ENCODE measurements around the gene USP48.

The USP48 gene

DNA sequence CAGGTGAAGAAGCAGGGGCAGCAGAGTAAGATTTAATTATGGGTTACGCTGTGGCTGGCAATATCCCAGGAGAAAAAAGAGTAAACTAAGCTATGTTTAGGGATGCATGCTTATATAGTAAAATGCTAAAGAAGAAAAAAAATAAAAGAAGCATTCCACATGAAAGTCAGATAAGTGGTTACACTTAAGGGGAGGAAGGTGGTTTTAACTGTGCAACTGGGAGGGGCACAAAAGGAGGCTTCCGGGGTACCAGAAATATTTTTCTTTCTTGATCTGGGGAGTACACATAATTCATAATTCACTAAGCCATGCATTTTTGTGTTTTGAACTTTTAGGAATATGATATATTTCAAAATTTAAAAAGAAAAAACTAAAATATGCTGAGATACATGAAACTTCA lies 39.5 kb downstream of the USP48 start:
- DNase-seq = no peak

DNA sequence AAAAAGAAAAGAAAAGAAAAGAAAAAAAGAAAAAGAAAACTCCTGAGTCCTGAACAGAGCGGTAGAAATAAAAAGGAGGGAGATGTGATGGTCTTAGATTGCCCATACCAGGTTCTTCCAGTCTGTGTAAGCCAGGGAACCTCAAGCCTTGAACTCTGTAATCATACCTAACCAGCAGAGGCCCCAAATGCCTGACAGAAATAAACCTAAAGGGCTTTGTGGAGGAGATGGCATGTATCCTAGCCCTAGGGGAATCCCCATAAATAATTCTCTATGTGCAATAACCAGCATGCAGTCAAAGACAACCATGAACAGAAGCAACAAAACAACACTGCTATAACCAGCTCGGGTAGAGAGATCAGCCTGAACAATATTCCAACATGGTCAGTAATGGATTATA lies 40.4 kb downstream of the USP48 start:
- no peak for DNase-seq

DNA sequence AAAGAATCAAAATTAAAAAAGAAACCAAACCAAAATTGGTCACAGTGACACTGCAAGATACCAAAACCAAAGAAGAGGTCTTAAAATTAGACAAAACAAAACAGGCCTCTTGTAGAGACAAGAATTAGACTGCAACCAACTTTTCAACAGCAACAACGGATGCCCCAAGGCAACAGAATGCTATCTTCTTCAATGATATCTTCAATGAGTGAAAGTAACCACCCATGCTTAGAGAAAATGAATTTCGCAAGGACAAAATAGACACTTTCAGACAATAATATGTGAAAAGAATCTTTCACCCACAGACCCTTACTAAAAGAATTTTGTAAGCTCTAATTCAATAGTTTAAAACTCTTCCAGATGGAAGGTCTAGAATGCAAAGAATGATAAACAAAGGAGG lies 41.7 kb downstream of the USP48 start:
- DNase-seq = no peak

DNA sequence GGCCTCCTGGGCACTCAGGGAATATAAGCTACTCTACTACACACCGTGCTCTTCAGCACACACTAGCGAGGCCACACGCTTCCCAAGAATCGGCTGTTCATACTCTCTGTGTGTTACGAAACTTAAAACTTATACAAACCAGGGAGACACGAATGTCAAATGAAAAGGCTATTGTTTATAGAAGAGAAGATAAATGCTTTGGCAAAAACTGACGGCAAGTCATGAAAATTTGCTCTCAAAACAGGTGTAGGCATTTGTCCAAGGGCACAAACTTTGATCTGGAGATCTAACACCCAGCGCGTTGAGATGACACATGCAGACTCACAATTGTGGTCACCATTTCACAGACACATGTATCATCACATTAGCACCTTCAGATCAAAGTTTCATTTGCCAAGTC lies 46.1 kb downstream of the USP48 start:
- no peak for DNase-seq

DNA sequence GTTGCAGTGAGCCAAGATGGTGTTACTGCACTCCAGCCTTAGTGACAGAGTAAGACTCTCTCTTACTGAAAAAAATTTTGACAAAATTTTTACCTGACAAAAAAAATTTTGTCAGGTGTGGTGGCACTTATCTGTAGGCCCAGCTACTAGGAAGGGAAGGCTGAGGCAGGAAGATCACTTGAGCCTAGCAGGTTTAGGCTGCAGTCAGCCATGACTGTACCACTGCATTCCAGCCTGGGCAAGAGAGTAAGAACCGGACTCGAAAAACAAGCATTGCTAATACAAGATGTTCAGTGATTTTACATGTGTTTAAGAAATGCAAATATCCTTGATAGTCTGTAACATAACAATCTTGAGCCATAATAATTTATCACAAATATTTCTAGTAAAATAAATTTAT lies 46.9 kb downstream of the USP48 start:
- no peak for DNase-seq

DNA sequence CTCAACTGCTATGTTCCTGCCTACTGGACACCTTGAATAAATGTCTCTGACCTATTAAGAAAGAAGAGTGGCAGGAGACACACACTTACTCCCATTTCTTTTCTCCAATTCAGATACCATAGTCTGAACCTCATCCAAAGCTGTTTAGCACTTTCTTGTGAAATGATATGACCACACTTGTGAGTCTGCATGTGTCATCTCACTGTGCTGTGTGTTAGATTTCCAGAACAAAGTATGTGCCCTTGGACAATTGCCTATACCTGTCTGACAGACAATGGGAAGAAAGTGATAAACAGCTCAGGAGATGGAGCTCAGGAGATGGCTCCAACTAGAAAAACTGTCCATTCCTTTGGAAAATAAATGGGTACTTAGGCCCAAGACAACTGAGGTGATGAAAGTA lies 48.4 kb downstream of the USP48 start:
- no peak for DNase-seq

DNA sequence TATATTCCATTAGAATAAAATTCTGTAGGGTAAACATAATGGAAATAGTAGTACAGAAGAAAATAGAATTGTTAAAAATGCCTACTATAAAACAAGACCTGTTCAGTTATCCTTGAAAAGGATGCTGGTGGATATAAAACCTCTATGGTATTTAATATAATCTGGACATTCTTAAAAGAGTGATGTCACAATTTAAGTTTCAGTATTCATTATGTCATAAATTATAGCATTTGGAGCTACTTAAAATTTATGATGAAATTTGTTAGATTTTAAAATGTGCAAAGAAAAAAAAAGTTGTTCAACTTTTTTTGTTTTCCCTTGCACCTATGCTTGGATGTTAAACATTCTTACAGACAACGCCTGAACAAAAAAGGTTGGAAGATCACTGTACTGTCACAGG lies 50.3 kb downstream of the USP48 start:
- DNase-seq = no peak

DNA sequence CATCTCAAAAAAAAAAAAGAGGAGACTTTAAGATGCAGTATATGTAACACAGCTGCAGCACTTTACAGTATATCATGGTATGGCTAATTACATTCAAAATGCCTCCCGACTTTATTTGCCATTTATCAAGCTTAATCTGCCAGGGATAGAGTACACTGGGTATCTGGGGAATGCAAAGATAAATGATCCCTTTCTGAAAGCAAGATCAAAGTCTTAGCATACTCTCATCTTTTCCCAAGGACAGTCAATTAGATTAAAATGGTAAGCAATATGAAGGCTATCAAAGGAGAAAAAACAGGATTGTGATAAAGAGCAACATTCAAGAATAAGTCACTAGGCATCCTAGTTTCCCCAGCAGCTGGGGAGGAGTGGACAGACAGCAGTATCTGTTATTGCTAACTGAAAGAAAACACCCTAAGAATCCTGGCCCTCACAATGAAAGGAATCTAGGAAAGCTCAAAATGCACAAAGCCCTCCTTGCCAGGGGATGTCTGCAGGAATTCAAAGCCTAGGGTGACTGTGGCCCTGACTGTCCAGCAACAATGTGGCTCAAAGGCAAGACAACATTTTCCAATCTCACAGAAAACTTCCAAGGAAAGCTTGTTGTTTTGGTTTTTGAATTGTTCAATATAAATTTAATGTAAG lies 57.1 kb downstream of the USP48 start:
- DNase-seq = no peak

DNA sequence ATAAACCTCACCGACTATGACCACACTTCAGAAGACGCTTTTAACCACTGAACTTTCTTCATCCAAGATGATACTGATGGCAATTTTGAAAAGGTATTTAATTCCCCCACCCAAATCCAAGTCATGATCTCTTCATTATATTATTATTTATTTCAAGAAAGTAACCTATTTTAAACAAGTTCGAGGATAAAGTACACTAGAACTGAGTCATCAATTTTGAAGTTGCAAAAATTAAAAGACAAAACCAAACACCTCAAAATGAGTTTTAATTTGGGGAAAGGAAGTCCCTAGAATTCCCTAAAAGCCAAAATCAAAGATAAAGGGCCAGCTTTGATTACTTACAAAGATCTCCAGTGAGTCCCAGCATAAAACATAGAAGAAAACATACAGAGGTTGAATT lies 58.4 kb downstream of the USP48 start:
- DNase-seq = no peak

DNA sequence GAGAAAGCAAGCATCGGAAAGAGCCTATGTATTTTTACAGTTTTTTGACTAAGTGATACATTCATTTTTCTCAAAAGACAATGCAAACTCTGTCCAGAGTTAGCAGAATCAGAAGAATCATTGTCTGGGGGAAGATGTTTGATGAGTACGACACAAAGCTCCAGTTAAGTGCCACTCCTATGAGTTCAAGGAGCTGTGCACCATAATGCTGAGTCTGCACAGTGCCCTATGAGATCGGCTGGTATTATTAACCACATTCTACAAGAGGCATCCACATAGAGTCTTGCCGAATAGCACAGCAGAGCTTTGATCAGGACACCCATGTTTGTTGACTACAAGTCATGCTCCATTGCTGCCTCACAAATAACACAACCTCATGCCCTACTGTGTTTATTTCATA lies 58.9 kb downstream of the USP48 start:
- DNase-seq = no peak

DNA sequence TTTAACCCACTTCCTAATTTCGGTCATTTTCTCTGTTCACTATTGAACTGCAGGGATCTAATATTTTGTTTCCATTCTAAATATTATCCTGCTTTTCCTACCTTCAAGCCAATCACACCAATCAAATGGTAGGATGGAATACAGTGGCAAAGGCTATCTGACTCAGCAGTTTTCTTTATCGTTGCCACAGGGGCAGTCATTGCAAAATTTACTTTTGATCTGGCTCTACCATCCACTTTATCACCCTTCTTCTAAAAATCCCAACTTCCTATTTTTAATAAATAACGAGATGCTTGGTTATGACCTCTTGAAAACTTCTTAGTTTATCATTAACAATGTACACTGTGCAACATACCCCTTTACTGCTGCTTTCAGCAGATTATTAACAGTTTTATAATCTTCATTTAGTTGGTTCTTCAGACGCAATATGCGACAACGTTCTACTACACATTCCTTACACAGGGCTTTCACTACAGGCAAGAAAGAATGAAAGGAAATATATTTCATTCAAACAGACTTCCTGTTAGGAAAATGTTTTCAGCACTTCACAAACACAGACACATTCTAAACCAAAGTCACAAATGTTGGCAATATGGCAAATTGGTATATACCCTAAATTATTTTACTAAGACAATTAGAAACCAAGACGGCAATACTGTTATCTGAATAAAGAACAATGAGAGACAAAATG lies 61.5 kb downstream of the USP48 start:
- no peak for DNase-seq

DNA sequence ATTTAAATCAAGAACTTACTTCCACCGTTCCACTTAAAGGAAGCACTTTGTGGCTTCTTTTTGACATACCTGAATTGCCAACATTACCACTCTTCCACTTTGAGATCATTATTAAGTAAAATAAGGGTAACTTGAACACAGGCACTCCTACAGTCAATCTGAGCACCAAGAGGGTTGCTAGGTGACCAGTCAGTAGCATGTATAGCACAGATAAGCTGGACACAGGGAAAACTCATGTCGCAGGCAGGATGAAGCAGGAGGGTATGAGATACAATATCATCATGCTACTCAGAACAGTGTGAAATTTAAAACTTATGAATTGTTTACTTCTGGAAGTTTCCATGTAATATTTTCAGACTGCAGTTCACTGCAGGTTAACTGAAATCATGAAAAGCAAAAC lies 66.8 kb downstream of the USP48 start:
- no peak for DNase-seq

DNA sequence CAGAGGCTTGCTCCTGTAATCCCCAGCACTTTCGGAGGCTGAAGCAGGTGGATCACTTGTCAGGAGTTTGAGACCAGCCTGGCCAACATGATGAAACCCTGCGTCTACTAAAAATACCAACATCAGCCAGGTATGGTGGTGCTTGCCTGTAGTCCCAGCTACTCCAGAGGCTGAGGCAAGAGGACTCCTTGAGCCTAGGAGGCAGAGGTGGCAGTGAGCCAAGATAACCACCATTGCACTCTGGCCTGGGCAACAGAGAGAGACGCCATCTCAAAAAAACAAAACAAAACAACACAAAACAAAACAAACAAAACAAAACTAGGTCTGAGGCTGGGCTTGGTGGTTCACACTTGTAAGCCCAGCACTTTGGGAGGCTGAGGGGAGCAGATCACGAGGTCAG lies 75.1 kb downstream of the USP48 start:
- no peak for DNase-seq

DNA sequence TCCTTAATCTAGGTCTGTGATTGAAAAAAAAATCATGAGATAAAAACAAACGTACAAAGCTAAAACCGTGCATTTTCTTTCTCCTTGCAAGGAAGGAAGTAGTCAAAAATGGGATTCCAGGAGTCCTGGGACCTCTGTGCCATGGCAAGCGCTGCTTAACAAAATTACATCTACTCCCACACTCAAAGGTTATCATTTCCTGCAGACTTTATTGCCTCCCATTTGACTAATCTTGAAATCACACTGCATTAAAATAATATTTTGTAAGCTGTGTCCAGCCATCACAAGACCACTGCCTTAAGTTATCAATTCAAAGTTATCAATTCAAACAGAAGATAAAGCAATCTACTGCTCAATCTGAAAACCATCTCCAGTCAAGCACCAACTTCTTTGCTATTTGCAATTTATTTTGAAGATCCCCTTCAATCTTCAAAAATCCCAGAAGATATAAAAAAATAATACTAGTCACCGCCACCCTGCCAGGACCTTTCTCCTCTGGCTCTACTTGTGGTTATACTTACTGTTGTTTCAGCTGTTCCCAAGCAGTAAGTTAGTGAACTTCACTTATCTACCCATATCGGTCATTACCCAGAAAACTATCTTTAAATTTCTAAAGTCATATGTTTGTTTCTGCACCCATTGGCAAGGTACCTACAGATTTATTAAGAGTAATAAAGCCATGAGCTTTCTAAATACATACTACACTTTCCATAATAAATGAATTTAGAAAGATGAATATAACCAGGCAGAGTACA lies 75.7 kb downstream of the USP48 start:
- no peak for DNase-seq

DNA sequence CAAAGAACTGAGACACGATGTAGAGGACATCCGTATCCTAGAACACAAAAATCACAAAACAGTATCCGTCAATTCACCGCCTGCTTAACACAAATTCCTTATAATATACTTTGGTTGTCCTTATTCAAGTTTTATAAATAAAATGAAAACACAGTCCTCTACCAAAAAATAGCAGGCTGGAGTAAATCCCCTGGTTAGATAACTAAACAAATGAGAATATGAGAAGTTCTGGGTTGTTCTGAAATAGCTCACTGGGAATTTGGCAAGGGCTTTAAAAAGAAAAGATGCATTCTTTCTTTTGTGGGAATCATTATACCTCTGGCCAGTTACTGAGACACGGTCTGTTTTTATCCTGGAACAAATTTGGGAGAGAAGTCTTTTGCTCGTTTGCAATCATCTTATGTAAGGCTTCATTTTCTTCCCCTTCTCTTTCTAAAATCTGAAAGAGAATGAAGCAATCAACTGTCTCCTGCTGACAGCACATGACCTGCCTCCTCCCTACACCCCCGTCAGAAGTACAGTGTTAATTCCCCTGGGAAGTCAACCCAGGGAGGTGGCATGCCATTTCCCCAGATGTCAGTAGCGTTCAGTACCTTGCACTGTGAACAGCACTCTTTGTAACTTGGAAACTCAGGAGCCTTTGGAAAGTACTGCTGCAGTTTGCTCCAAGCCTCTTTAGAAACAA lies 76.7 kb downstream of the USP48 start:
- no peak for DNase-seq

DNA sequence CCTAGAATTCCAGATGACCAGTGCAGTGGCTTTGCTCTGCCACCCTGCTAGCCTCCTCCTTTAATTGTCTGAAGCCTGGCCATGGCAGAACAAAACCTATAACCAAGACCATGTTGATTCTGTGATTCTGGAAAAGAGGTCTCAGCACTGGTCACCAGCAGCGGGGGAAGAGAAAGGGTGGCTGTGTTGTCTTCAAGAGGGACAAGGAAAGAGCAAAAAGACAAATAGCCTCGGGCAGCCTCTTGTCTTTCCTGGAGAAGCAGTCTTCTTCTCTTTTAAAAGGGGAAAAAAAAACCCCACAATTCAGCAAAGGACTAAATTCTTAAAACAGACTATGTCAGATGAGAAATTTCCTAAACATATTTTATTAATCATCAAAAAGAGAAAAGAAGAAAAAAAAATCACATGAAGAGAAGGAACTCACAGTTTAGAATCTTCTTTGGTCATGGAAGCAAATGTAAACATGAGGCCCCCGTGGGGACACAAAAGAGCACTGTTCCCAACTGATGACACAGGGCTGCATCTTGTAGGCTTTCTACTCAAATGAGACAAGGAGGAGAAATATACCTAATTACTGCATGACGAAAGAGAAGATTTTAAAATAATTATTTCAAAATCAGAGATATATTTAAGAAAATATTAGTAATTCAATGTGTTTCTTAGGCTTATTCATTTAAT lies 77.5 kb downstream of the USP48 start:
- DNase-seq = no peak

DNA sequence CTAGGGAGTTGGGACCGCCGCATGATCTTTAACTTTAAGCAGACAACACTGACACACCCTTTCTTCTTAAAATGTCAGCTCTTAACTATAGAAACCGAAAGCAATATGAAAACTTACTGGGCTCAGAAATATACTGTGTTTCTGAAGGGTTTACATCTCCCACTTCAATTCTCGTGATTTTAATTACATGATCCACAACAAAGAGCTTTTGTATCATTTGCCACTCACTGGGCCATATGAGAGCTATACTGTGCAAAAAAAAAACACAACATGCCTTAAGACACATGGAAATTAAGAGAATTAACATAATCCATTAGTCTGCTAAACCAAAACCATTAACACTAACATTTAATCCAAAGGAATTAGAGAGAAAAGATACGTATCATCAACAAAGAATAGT lies 78.8 kb downstream of the USP48 start:
- no peak for DNase-seq

DNA sequence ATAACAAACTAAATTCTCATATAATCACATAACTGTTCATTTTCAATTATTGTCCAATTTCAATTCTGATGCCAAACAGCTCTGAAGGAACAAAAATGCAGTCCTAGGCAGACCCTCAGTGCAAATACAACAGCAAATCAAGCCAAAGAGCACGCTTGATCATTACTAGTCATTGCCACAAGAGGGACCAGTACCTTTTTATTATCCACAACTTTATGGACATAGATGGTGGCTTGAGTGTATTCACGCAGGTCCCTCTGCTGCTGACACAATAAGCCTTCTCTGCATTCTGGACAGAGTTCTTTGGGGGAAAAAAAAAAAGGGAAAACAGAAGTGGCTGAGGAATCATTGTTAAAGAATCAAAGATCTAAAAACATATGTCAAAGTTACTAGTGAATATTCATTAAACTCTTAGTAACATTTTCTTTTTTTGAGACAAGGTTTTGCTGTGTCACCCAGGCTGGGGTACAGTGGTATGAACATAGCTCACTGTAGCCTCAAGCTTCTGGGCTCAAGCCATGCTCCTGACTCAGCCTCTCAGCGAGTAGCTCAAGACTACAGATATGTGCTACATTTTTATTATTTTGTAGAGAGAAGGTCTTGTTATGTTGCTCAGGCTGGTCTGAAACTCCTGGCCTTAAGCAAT lies 79.5 kb downstream of the USP48 start:
- DNase-seq = no peak

DNA sequence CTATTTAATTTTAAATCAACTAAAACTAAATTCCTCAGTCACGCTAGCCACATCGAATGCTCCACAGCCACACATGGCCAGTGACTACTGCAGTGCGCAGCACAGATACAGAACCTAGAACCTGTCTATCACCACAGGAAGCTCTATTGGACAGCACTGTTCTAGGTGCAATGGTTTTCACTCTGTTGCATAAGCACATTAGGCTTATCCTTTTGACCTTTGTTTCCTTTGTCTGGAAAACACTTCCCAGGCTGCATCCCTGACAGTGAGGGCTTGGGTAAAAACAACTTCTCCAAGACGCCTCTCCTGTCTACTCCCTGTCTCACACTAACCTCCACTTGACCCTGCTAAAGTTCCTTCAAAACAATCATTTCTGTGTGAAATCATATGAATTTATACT lies 80.2 kb downstream of the USP48 start:
- DNase-seq = no peak

DNA sequence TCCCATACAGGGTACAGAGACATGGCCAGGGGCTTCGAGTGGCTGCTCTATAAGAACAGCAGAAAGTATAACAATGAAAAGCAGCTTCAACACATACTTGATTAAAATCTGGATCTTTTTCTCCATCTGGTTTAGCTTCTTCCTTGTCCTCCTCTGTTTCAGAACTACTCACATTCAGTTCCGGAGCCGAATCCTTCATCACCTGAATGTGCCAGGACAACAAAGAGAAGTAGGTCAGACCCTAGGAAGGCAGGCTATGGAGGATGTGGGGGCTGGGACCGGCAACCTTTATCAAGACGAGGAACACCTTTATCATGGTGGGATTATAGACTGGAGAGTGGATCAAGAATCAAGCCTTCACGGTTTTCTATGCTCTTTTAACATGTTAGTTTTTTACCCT lies 81.5 kb downstream of the USP48 start:
- DNase-seq = no peak

DNA sequence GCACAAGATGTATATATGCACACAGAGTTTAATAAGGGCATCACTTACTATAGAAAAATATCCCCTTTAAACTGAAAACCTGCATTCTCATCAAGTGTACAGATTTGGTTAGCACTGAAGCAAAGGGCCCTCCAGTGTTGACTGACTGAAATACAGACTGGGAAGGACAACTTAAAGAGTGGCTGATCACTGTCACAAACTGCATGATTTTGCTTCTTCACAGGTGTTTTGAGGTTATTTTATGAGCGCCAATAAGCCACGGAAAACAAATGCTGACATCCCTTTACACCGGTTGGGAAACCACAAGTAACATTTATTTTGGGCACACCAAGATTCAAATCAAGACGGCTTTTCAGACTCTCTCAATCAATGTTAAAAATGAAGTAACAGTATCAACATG lies 82.9 kb downstream of the USP48 start:
- no peak for DNase-seq

DNA sequence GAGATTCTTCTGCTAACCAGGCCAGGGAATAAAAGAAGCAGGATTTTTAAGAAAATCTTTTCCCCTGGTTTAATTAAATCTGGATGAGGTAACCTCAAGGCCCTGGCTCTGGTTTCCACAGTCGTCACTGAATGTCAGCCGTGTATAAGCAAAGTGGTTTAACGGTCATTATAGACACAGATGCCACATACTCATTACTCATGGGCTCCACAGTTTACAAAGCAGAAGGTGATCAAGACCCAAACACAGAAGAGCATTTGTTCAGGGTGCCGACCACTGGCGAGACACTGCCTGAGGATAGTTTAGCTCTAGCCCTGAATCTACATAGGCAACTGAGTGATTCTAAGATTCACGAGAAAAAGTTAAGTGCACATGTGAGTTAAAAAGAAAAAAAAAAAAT lies 86.0 kb downstream of the USP48 start:
- DNase-seq = no peak

DNA sequence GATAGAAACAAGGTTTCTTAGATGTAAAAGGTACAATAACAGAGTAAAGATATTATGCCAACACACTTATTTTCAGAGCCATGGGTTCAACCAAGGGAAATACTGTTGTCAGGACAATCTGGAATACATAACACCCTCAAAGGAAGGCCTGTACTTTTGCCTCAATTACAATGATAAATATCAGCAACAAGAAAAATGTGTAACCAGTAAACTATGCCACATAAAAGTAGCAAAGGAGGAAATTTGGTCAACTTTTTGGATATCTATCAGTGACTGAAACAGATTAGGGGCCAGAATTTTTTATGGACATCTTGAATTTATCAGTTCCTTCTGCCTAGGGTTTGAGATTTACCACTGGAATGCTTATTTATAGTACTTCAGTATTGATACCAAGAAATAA lies 89.2 kb downstream of the USP48 start:
- DNase-seq = no peak
